Adrenal gland (tissue), 19 donors: Measurements from ENCODE around the gene ALAS2. TPM values are rescaled to one million over a fixed set of nuclear protein-coding genes. Genes with fewer than 3 reads are reported as not detected.
"Not testable (repeated sequence)": the region's sequence is repeated elsewhere in the genome, so short reads cannot be mapped to it uniquely, and the experiment has no call there.

Experiments used
- DNase-seq, 7 donors: peaks; one replicate each; pipeline ENCODE4 v3.0.0-alpha.2; 2019 to 2020
- H3K27ac ChIP-seq, 5 donors: fragments of 200-600 bp; sonication (generic) in 4 of 5; 1 replicate in 3 of 5; 2 replicates in 2 of 5; pipeline versions ENCODE4 v1.5.1 to v1.8.0; 2016 to 2020; ENCODE audit warnings: mild to moderate bottlenecking in 1 of 5
- H3K27me3 ChIP-seq: fragments of 200-600 bp; 2 replicates; pipeline ENCODE4 v1.8.0; 2021
- H3K36me3 ChIP-seq, 2 donors: fragments of 200-600 bp; replicated peaks in 1 of 2; 1 replicate in 1 of 2; 2 replicates in 1 of 2; pipeline versions ENCODE4 v1.5.1 to v1.8.0; 2018 to 2022
- H3K4me1 ChIP-seq, 2 donors: fragments of 200-600 bp; replicated peaks in 1 of 2; 1 replicate in 1 of 2; 2 replicates in 1 of 2; pipeline versions ENCODE4 v1.5.1 to v1.8.0; 2018 to 2021
- H3K4me3 ChIP-seq, 4 donors: fragments of 200-600 bp; sonication (generic) in 3 of 4; one replicate each; pipeline ENCODE4 v1.5.1; 2016 to 2018
- H3K9me3 ChIP-seq, 3 donors: fragments of 200-600 bp; sonication (generic) in 1 of 3; replicated peaks in 1 of 3; 1 replicate in 2 of 3; 2 replicates in 1 of 3; pipeline versions ENCODE4 v1.5.1 to v1.8.0; 2016 to 2021
- POLR2A ChIP-seq, 2 donors: fragments of 450-650 bp; IDR thresholded peaks; one replicate each; pipeline ENCODE4 v1.6.1; 2017; ENCODE audit warnings: antibody characterized with exemption in 2 of 2, mild to moderate bottlenecking in 2 of 2, moderate library complexity in 1 of 2
- WGBS, 4 donors: extraction: QIAGEN DNeasy Blood & Tissue Kit in 2 of 4; methylation state at CpG; one replicate each; pipeline versions ENCODE4 v1.1.5 to v1.1.7; 2013 to 2017; 5-methylcytosine and 5-hydroxymethylcytosine counted together
- intact Hi-C, 2 donors: fragments of 100-400 bp; cut with DNase I; formaldehyde crosslinking; loops; one replicate each; pipeline versions ENCODE4 v1.14.1 to v1.15.0; 2022 to 2023
- long read RNA-seq, 10 donors: library from polyadenylated mRNA in 3 of 10; unstranded in 2 of 10; stranded (forward) in 1 of 10; transcript quantifications; one replicate each; pipeline ENCODE4 v2.0.0 and lab custom pipeline, GENCODE V29; 2021 to 2026
- polyA plus RNA-seq, 3 donors: library from polyadenylated mRNA; stranded (reverse); fragments of 200-250 nt in 2 of 3; fragments of 350-450 nt in 1 of 3; fragmentation: Illumina TruSeq in 1 of 3; extraction: RNeasy Lipid Tissue Mini Kit (QIAGEN cat#74804) in 1 of 3; gene quantifications; one replicate each; pipeline ENCODE4 v1.2.3, GENCODE V29; 2013 to 2014
- total RNA-seq, 9 donors: library from RNA; depleted of rRNA in 4 of 9; stranded (reverse); fragments of >200 nt in 4 of 9; fragments of 120-200 nt in 1 of 9; fragmentation: NEBNext Ultra II Directional in 1 of 9; extraction: Animal tissue kit (Norgen Biotek cat#: 25700) in 1 of 9; gene quantifications; one replicate each; pipeline versions ENCODE4 v1.1.0 to v1.2.4, GENCODE V29; 2013 to 2023
- TF ChIP-seq, protein P1 (sequence below), 6 experiments: fragments of 450-650 bp in 4 of 6; fragments of 200-600 bp in 2 of 6; sonication (generic) in 1 of 6; IDR thresholded peaks; 1 replicate in 5 of 6; 2 replicates in 1 of 6; pipeline versions ENCODE4 v1.5.1 to v1.8.0; 2016 to 2021; ENCODE audit warnings: antibody characterized with exemption in 6 of 6, mild to moderate bottlenecking in 2 of 6, moderate library complexity in 1 of 6
- donor health status: healthy with polysubstance abuse.
- donor health status: Bipolar disorder and iron deficiency.
- donor health status: DM: yes; HTN: yes; CAD: no.
- donor health status: DM: no; HTN: no; CAD: no.
- donor health status: DM: no; HTN: no; CAD: no.
- donor health status: DM: yes; HTN: yes; CAD: no.

The ALAS2 gene, protein sequence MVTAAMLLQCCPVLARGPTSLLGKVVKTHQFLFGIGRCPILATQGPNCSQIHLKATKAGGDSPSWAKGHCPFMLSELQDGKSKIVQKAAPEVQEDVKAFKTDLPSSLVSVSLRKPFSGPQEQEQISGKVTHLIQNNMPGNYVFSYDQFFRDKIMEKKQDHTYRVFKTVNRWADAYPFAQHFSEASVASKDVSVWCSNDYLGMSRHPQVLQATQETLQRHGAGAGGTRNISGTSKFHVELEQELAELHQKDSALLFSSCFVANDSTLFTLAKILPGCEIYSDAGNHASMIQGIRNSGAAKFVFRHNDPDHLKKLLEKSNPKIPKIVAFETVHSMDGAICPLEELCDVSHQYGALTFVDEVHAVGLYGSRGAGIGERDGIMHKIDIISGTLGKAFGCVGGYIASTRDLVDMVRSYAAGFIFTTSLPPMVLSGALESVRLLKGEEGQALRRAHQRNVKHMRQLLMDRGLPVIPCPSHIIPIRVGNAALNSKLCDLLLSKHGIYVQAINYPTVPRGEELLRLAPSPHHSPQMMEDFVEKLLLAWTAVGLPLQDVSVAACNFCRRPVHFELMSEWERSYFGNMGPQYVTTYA
- total RNA-seq = 10 to 100 TPM in 1 of 9 donors, 1 to 10 TPM in 2, not detected in 6; 1.3 to 49.1 (median 3.7) TPM
- under 1 TPM in 1 of 3 donors, not detected in 2; 0.07 TPM for polyA plus RNA-seq
- long read RNA-seq, donor 1, transcript ALAS2-210 (11 exons, 1,940 nt) = major isoform, 6 of 8 reads
- long read RNA-seq, donor 1, partial matches to known transcripts = 0 of 8 reads
- long read RNA-seq, donor 1, other reads (novel, unspliced or antisense) = 0 of 8 reads
- long read RNA-seq, donor 2 = 0 reads
- long read RNA-seq, donor 3, partial matches to known transcripts = 0 of 4 reads
- long read RNA-seq, donor 3, other reads (novel, unspliced or antisense) = 0 of 4 reads
- long read RNA-seq, donor 4 = 0 reads
- long read RNA-seq, donor 5 = 0 reads
- long read RNA-seq, donor 6 = 0 reads
- long read RNA-seq, donor 7, partial matches to known transcripts = 0 of 1 reads
- long read RNA-seq, donor 7, other reads (novel, unspliced or antisense) = 0 of 1 reads
- long read RNA-seq, donor 8, partial matches to known transcripts = 6 of 14 reads
- long read RNA-seq, donor 8, other reads (novel, unspliced or antisense) = 0 of 14 reads
- long read RNA-seq, donor 9, partial matches to known transcripts = 0 of 6 reads
- long read RNA-seq, donor 9, other reads (novel, unspliced or antisense) = 0 of 6 reads
- long read RNA-seq, donor 10, partial matches to known transcripts = 0 of 3 reads
- long read RNA-seq, donor 10, other reads (novel, unspliced or antisense) = 0 of 3 reads

DNA sequence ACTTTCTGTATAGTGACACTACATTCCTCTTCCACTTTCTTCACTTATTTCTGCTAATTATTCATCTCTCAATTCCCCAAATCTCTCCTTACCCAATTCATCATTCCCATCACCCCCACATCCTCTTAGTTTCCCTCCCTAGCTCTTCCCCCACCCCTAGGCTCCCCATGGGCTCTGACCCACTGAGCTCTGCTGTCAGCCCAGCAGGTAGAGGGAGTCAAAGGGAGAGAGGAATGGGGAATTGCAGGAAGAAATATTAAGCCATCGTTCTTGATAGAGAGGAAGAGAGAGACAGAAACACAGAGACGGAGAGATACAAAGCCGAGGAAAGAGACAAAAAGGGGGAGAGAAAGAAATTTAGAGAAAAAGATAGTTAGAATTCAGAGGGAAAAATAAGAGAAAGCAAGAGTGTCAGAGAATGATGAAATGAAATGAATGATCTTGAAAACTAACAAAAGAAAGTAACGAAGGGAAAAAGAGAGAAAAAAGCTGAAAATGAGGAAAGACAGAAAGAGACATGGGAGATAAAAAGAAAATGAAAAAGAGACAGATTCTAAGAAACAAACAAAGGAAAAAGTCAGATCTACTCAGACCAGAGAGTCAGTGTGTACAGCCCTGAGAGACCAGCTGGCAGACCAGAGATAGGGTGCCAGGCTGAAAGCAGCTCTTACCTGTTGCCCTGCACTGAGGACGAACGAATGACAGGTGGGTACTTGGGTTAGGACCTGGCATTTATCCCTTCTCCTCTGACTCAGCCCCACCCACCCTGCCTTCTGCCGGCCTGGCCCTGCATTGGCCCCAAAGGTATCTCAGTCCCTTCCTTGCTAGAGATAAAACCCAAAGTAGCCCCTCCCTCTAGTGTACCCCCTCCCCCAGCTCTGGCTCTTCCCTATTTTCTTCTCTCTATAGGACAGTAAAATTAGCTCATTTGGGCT, at the start of gene ALAS2:
Gene ALAS2 (minus strand): TSS at position 707 of the 935 bp plus-strand sequence. CDS start 4,977 bp downstream, outside the sequence.
- Histone ChIP-seq H3K9me3 (no peaks in the 10 kb centered on the region), H3K36me3 (no peaks in the 10 kb centered on the region), H3K4me3 (no peak within 1 kb of the TSS), H3K4me1 (no peaks in the 10 kb centered on the region), H3K27ac (no peak within 1 kb of the TSS), H3K27me3 (no peaks in the 10 kb centered on the region)
- intact Hi-C loops = no loop called here
- no peak for TF ChIP-seq POLR2A (IDR thresholded peaks at IDR 0.05)
- TF ChIP-seq, protein P1, sequence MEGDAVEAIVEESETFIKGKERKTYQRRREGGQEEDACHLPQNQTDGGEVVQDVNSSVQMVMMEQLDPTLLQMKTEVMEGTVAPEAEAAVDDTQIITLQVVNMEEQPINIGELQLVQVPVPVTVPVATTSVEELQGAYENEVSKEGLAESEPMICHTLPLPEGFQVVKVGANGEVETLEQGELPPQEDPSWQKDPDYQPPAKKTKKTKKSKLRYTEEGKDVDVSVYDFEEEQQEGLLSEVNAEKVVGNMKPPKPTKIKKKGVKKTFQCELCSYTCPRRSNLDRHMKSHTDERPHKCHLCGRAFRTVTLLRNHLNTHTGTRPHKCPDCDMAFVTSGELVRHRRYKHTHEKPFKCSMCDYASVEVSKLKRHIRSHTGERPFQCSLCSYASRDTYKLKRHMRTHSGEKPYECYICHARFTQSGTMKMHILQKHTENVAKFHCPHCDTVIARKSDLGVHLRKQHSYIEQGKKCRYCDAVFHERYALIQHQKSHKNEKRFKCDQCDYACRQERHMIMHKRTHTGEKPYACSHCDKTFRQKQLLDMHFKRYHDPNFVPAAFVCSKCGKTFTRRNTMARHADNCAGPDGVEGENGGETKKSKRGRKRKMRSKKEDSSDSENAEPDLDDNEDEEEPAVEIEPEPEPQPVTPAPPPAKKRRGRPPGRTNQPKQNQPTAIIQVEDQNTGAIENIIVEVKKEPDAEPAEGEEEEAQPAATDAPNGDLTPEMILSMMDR (IDR thresholded peaks at IDR 0.05) = no peak
- no peak for DNase-seq
- 62 to 89% (median 75%) methylated on average over 4 to 7 of the region's 7 CpGs for WGBS, 4 donors

DNA sequence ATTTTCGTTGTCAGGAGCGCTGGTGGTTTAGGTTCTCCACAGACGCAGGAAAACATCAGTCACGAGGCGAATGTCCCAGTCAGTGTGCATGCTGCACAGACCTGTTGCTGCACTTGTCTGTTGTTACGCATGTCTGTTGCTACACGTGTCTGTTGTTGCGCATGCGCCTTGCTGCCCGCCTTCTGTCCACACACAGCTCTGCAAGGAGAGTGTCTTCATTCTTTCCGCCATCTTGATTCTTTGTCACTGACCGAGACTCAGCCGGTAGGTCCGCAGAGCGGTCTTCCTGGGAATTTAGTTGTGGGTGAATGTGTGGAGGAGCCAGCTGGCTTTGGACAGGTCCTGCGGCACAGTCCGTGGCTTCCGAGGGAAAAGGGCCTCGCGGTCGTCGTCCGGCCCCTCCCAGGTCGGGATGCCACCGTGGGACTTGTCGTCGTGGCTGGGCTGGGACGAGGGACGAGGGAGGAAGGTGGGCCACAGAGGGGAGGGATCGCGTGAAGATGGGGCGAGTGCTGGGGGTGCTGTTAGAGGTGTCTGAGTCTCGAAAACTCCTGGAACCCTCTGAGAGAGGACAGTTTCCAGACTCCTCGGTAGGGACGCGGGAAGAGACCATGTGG, 44.2 kb upstream of the ALAS2 start, which contains the start of gene PAGE2B:
Gene PAGE2B (plus strand): TSS at position 180 of the 617 bp plus-strand sequence. CDS start 1,012 bp downstream, outside the sequence.
- WGBS, 4 donors = 80 to 94% (median 87%) methylated on average over 14 to 36 of the region's 36 CpGs
- intact Hi-C loops = no loop called here

DNA sequence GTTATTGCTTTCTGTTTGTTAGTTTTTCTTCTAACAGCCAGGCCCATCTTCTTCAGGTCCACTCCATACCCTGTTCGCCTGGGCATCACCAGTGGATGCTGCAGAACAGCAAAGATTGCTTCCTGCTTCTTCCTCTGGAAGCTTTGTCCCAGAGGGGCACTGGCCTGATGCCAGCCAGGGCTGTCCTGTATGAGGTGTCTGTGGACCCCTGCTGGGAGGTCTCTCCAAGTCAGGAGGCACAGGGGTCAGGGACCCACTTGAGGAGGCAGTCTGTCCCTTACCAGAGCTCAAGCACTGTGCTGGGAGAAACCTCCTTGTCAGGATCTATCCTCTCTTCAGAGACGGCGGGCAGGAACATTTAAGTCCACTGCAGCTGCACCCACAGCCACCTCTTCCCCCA, 41.5 kb upstream of the ALAS2 start:
- peaks cover 18% of the 10 kb centered on the region for H3K27me3 ChIP-seq
- no peak overlapping the region for H3K27ac ChIP-seq
- H3K4me1 ChIP-seq = no peaks in the 10 kb centered on the region
- H3K36me3 ChIP-seq = no peaks in the 10 kb centered on the region
- H3K4me3 ChIP-seq = no peak overlapping the region
- no peak for DNase-seq
- intact Hi-C loops = no loop called here
- no peak for TF ChIP-seq POLR2A (IDR thresholded peaks at IDR 0.05)
- TF ChIP-seq, protein P1 (IDR thresholded peaks at IDR 0.05) = no peak
- no peaks in the 10 kb centered on the region for H3K9me3 ChIP-seq
- 67 to 100% (median 88%) methylated on average over 1 to 3 of the region's 3 CpGs for WGBS, 4 donors

More for the DNA sequence above, 44.2 kb upstream of the ALAS2 start, which contains the start of gene PAGE2B:
- Histone ChIP-seq H3K9me3 (no peaks in the 10 kb centered on the region), H3K4me1 (no peaks in the 10 kb centered on the region), H3K36me3 (no peaks in the 10 kb centered on the region), H3K27me3 (peaks cover 14% of the 10 kb centered on the region), H3K4me3 (no peak within 1 kb of the TSS), H3K27ac (no peak within 1 kb of the TSS)
- DNase-seq = no peak
- TF ChIP-seq, protein P1 (IDR thresholded peaks at IDR 0.05) = no peak
- TF ChIP-seq POLR2A (IDR thresholded peaks at IDR 0.05) = no peak

DNA sequence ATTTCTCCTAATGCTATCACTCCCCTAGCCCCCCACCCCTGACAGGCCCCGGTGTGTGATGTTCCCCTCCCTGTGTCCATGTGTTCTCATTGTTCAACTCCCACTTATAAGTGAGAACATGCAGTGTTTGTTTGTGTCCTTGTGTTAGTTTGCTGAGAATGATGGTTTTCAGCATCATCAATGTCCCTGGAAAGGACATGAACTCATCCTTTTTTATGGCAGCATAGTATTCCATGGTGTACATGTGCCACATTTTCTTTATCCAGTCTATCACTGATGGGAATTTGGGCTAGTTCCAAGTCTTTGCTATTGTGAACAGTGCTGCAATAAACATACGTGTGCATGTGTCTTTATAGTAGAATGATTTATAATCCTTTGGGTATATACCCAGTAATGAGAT, 36.4 kb upstream of the ALAS2 start:
- WGBS, 4 donors = 43 to 88% (median 71%) methylated on average over 1 to 2 of the region's 2 CpGs
- H3K4me3 ChIP-seq, intact Hi-C loops, H3K9me3 ChIP-seq, H3K27ac ChIP-seq, H3K4me1 ChIP-seq, H3K36me3 ChIP-seq, DNase-seq: not testable (repeated sequence)
- H3K27me3 ChIP-seq = peaks cover 13% of the 10 kb centered on the region
